Measurements from ENCODE around the gene SHANK3. TPM values are rescaled to one million over a fixed set of nuclear protein-coding genes. Genes with fewer than 3 reads are reported as not detected.
A peak's percentile ranks its signal among the peaks of the same experiment; 100 is the strongest.
"Not testable (repeated sequence)": the region's sequence is repeated elsewhere in the genome, so short reads cannot be mapped to it uniquely, and the experiment has no call there.

SHANK3 gene
- total RNA-seq, 1 donor from 2014 or later: 95.7 TPM

- not testable (repeated sequence) for DNase-seq (ENCODE audit: low spot score)
Measured at GRCh38 chr22:50643821-50644101, 28.9 kb upstream of the SHANK3 start.

- DNase-seq (ENCODE audit: low spot score): no peak
Measured at GRCh38 chr22:50653256-50653655, 19.4 kb upstream of the SHANK3 start.

- DNase-seq (ENCODE audit: low spot score): not testable (repeated sequence)
Measured at GRCh38 chr22:50654664-50655063, 18.0 kb upstream of the SHANK3 start.

- DNase-seq (ENCODE audit: low spot score): no peak
Measured at GRCh38 chr22:50656122-50657070, 16.2 kb upstream of the SHANK3 start.

- no peak for DNase-seq (ENCODE audit: low spot score)
Measured at GRCh38 chr22:50657925-50658324, 14.7 kb upstream of the SHANK3 start.

- not testable (repeated sequence) for DNase-seq (ENCODE audit: low spot score)
Measured at GRCh38 chr22:50659711-50660110, 12.9 kb upstream of the SHANK3 start.

- no peak for DNase-seq (ENCODE audit: low spot score)
Measured at GRCh38 chr22:50660306-50660705, 12.3 kb upstream of the SHANK3 start.

GRCh38 chr22:50665212-50665611 lies 7.4 kb upstream of the SHANK3 start:
- peak; percentile 47 for DNase-seq (ENCODE audit: low spot score)

- DNase-seq (ENCODE audit: low spot score): peak; percentile 41
Measured at GRCh38 chr22:50665738-50666137, 6.9 kb upstream of the SHANK3 start.

GRCh38 chr22:50670513-50670912 lies 2.1 kb upstream of the SHANK3 start:
- no peak for DNase-seq (ENCODE audit: low spot score)

- DNase-seq (ENCODE audit: low spot score): no peak
Measured at GRCh38 chr22:50670914-50671538, 1.6 kb upstream of the SHANK3 start.

GRCh38 chr22:50671641-50672040 lies 982 bp upstream of the SHANK3 start:
- DNase-seq (ENCODE audit: low spot score): no peak

GRCh38 chr22:50672041-50672440 lies 582 bp upstream of the SHANK3 start:
- DNase-seq (ENCODE audit: low spot score): peak; percentile 86

GRCh38 chr22:50673231-50674129 lies 857 bp downstream of the SHANK3 start:
- DNase-seq (ENCODE audit: low spot score): peak; percentile 86

- peak; percentile 47 for DNase-seq (ENCODE audit: low spot score)
Measured at GRCh38 chr22:50674130-50674500, 1.5 kb downstream of the SHANK3 start.

- peak; percentile 85 for DNase-seq (ENCODE audit: low spot score)
Measured at GRCh38 chr22:50674606-50675552, 2.3 kb downstream of the SHANK3 start.

- no peak for DNase-seq (ENCODE audit: low spot score)
Measured at GRCh38 chr22:50675553-50676179, 3.0 kb downstream of the SHANK3 start.

GRCh38 chr22:50676180-50676636 lies 3.6 kb downstream of the SHANK3 start:
- peak; percentile 79 for DNase-seq (ENCODE audit: low spot score)

GRCh38 chr22:50676661-50677492 lies 4.3 kb downstream of the SHANK3 start:
- peak; percentile 77 for DNase-seq (ENCODE audit: low spot score)

Data from mesenteric fat pad (tissue), 1 donor.